Caco-2 (cell line): Measurements from ENCODE around the gene FOXR1. TPM values are rescaled to one million over a fixed set of nuclear protein-coding genes. Genes with fewer than 3 reads are reported as not detected.

Experiments
- microRNA-seq: library from miRNA; unstranded; fragments of <30 nt; microRNA quantifications from one replicate; pipeline ENCODE4 v1.2.0, GENCODE V29; 2022
- total RNA-seq: library from RNA; stranded (reverse); gene quantifications from 2 replicates; pipeline ENCODE4 v1.2.3, GENCODE V29; 2022

The FOXR1 gene
- total RNA-seq, 1 experiment from 2014 or later = not detected

Small RNA genes lying within 50 kb of the gene (microRNA-seq; reads per million reads assigned to microRNA genes)
- not detected for gene MIR3656

Other genes starting within 250 kb of the FOXR1 start
- 131 and 135 TPM in 2 replicates for gene DDX6, start 180.6 kb upstream of the FOXR1 start, total RNA-seq
- gene CXCR5, start 87.9 kb upstream of the FOXR1 start, total RNA-seq = not detected in 2 replicates
- gene BCL9L, start 45.8 kb upstream of the FOXR1 start, total RNA-seq = 186 and 203 TPM in 2 replicates
- 1.8 and 3.5 TPM in 2 replicates for gene UPK2, start 15.5 kb upstream of the FOXR1 start, total RNA-seq
- gene CENATAC, start 26.4 kb downstream of the FOXR1 start, total RNA-seq = 185 and 194 TPM in 2 replicates
- 1,811 and 1,967 TPM in 2 replicates for gene RPS25, start 46.6 kb downstream of the FOXR1 start, total RNA-seq
- 118 and 126 TPM in 2 replicates for gene TRAPPC4, start 47.0 kb downstream of the FOXR1 start, total RNA-seq
- gene SLC37A4, start 59.1 kb downstream of the FOXR1 start, total RNA-seq = 97.8 and 108 TPM in 2 replicates
- 306 and 366 TPM in 2 replicates for gene HYOU1, start 85.4 kb downstream of the FOXR1 start, total RNA-seq
- 43.2 and 47.7 TPM in 2 replicates for gene VPS11, start 96.1 kb downstream of the FOXR1 start, total RNA-seq
- gene HMBS, start 113.1 kb downstream of the FOXR1 start, total RNA-seq = 94.9 and 95.7 TPM in 2 replicates
- gene DPAGT1, start 130.1 kb downstream of the FOXR1 start, total RNA-seq = 117 and 119 TPM in 2 replicates
- 14.7 and 15.4 TPM in 2 replicates for gene C2CD2L, start 135.6 kb downstream of the FOXR1 start, total RNA-seq
- gene HINFP, start 149.8 kb downstream of the FOXR1 start, total RNA-seq = 61.6 and 65.2 TPM in 2 replicates
- 0.18 TPM in 1 of 2 replicates, not detected in the other for gene ABCG4, start 177.3 kb downstream of the FOXR1 start, total RNA-seq
- 7.2 and 8.0 TPM in 2 replicates for gene NLRX1, start 197.0 kb downstream of the FOXR1 start, total RNA-seq
- gene NHERF4, start 213.7 kb downstream of the FOXR1 start, total RNA-seq = 9.6 and 10.0 TPM in 2 replicates
- gene CBL, start 234.6 kb downstream of the FOXR1 start, total RNA-seq = 52.7 and 53.5 TPM in 2 replicates